ENCODE measurements around the gene VWA7. TPM values are rescaled to one million over a fixed set of nuclear protein-coding genes. Genes with fewer than 3 reads are reported as not detected.
A peak's percentile ranks its signal among the peaks of the same experiment; 100 is the strongest.

The VWA7 gene
- polyA plus RNA-seq, 2 of the 4 experiments (the other 2 are of a cell fraction) = 1.1 TPM

DNA sequence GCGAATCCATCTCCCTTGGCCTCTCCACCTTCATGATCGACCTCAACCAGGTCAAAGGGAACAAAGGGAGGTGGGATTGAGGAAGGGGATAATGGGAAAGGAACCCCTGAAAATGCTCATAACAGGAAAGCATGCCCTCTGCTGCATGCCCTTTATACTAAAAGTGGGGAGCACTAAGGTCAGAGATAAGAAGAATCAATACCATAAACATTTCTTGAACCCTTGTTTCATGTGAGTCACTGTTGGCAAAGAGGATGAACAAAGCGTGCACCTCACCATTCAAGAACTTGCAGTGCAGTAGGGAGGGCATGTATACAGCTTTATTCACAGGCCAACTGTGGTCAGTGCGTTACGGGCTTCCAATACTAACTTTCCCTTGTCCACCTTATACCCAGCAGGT lies 16.3 kb downstream of the VWA7 start (continued):
- TF ChIP-seq, protein P1, sequence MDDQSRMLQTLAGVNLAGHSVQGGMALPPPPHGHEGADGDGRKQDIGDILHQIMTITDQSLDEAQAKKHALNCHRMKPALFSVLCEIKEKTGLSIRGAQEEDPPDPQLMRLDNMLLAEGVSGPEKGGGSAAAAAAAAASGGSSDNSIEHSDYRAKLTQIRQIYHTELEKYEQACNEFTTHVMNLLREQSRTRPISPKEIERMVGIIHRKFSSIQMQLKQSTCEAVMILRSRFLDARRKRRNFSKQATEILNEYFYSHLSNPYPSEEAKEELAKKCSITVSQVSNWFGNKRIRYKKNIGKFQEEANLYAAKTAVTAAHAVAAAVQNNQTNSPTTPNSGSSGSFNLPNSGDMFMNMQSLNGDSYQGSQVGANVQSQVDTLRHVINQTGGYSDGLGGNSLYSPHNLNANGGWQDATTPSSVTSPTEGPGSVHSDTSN (IDR thresholded peaks at IDR 0.05) = no peak

DNA sequence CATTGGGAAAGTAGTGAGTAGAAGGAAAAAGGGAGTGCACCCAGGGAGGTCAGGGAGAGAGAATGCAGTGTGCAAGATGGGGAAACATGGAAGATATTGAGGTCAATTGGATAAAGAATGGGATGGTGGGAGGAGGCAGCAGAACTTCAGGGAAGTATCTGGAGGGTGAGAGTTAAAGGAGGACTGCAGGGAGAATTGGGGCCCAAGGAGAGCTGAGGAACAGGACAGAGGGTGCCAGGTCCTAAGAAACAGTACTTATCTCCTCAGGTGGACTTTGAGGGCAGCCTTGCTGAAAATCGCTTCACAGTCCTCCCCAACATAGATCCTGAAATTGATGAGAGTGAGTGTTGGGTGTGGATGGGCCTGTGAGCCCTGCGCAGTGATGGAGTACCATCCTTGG lies 18.8 kb downstream of the VWA7 start:
- Histone ChIP-seq H3K4me1 (peaks cover under 1% of the 10 kb centered on the region; the same call in 2 of the 3 replicates), H3K27ac (no peak overlapping the region), H3K9me3 (no peaks in the 10 kb centered on the region), H3K4me3 (no peak overlapping the region), H3K4me2 (no peak overlapping the region)
- POLR2A ChIA-PET = no interaction called here
- DNase-seq (ENCODE audit: low read depth in 1 of 2, low spot score in 1 of 2) (no peak), FAIRE-seq (no peak), ATAC-seq (no peak)
- CTCF ChIA-PET = interaction anchor here (0.6 to 3.8 kb wide), 8 partner anchors 9 to 106 kb away, joined by 3 to 21 read pairs (median 4); partner anchors contain the start of gene VARS1
- TF ChIP-seq KDM1A (IDR thresholded peaks at IDR 0.05; ENCODE audit: low read depth) (no peak), MAFK (IDR thresholded peaks at IDR 0.05; ENCODE audit: partially characterized antibody) (no peak), EP300 (IDR thresholded peaks at IDR 0.05) (no peak), HOXB5 (CRISPR knock-in tag; IDR thresholded peaks at IDR 0.05) (no peak), NR3C1 (IDR thresholded peaks at IDR 0.05) (no peak), FOSL2 (IDR thresholded peaks at IDR 0.05) (no peak), FOSL2 (CRISPR knock-in tag; IDR thresholded peaks at IDR 0.05) (no peak), SREBF2 (IDR thresholded peaks at IDR 0.05) (no peak), POLR2A (IDR thresholded peaks at IDR 0.05; ENCODE audit: low read length) (no peak), ZNF302 (CRISPR knock-in tag; IDR thresholded peaks at IDR 0.05) (no peak), ZFP36 (IDR thresholded peaks at IDR 0.05; ENCODE audit: borderline replicate concordance, partially characterized antibody) (no peak), EHF (CRISPR knock-in tag; IDR thresholded peaks at IDR 0.05) (no peak), JUNB (IDR thresholded peaks at IDR 0.05) (no peak), FOSB (CRISPR knock-in tag; IDR thresholded peaks at IDR 0.05) (no peak), TFCP2L1 (CRISPR knock-in tag; IDR thresholded peaks at IDR 0.05) (no peak), SMC3 (IDR thresholded peaks at IDR 0.05) (no peak)
- TF ChIP-seq, protein P1 (IDR thresholded peaks at IDR 0.05) = no peak
- TF ChIP-seq, protein P2, sequence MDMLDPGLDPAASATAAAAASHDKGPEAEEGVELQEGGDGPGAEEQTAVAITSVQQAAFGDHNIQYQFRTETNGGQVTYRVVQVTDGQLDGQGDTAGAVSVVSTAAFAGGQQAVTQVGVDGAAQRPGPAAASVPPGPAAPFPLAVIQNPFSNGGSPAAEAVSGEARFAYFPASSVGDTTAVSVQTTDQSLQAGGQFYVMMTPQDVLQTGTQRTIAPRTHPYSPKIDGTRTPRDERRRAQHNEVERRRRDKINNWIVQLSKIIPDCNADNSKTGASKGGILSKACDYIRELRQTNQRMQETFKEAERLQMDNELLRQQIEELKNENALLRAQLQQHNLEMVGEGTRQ (IDR thresholded peaks at IDR 0.05) = no peak
- 94% methylated on average over 2 of the region's 2 CpGs for WGBS (ENCODE audit: missing lambda C conversion rate)

DNA sequence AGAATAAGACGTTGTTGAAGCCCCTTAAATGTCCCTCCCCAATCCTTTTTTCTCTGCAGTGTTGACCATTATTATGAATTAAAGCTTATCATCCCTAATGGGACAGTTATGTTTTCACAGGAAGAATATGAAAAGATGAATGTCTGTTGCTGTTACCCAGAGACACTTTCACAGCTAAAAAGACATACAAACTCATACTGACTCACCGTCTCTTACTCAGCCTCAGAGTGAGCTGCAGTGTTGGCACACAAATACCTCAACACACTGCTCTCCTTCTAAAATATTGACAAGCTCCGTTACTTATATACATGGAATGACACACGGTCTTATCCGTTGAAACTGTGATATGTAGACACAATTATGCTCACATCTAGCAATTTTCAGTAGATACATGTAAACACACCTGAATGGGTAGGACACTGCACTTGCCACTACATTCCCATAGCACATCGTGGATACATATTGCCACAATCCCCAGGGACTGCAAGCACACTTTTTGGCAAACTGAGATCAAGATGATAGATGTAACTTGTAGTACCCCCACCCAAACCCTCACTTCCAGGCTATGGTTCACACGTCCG lies 24.3 kb downstream of the VWA7 start:
- CTCF ChIA-PET = interaction anchor here (0.7 to 2.9 kb wide), 8 partner anchors 17 to 135 kb away, joined by 3 to 12 read pairs (median 4); partner anchors contain the start of gene MPIG6B
- Histone ChIP-seq H3K4me3 (no peak overlapping the region), H3K27ac (peak overlapping the region in 1 of 2 experiments; percentile 53; a peak in 2 of 6 replicates), H3K4me2 (peak overlapping the region; percentile 51), H3K9me3 (no peaks in the 10 kb centered on the region), H3K4me1 (peaks cover 13% of the 10 kb centered on the region)
- POLR2A ChIA-PET = interaction anchor here (0.6 to 1.3 kb wide), 4 partner anchors 13 to 75 kb away, joined by 3 to 5 read pairs (median 3); partner anchors contain the start of genes CLIC1, HSPA1A, HSPA1B and HSPA1L
- ATAC-seq (peak; percentile 90 to 94), FAIRE-seq (no peak), DNase-seq (ENCODE audit: low read depth in 1 of 2, low spot score in 1 of 2) (peak in 1 of 2 experiments; percentile 37)
- WGBS (ENCODE audit: missing lambda C conversion rate) = 40% methylated on average over 8 of the region's 8 CpGs
- TF ChIP-seq FOSL2 (IDR thresholded peaks at IDR 0.05) (no peak), FOSL2 (CRISPR knock-in tag; IDR thresholded peaks at IDR 0.05) (peak; percentile 35; the same call in 1 of the 2 replicates), RFX5 (IDR thresholded peaks at IDR 0.05) (no peak), HOXA7 (CRISPR knock-in tag; IDR thresholded peaks at IDR 0.05) (no peak)
